Uterus (tissue), 4 donors: Measurements from ENCODE around the gene FRAT2. TPM values are rescaled to one million over a fixed set of nuclear protein-coding genes. Genes with fewer than 3 reads are reported as not detected.

ENCODE experiments used
- DNase-seq, 2 donors: peaks; one replicate each; pipeline ENCODE4 v3.0.0-alpha.2; 2019 to 2020
- H3K27ac ChIP-seq, 2 donors: fragments of 200-600 bp; sonication (generic); 1 replicate in 1 of 2; 2 replicates in 1 of 2; pipeline ENCODE4 v1.5.1; 2016 to 2018
- H3K27me3 ChIP-seq, 2 donors: fragments of 200-600 bp; sonication (generic); one replicate each; pipeline ENCODE4 v1.5.1; 2018 to 2019; ENCODE audit warnings: control low read depth in 1 of 2
- H3K36me3 ChIP-seq, 2 donors: fragments of 200-600 bp; sonication (generic); one replicate each; pipeline ENCODE4 v1.5.1; 2019; ENCODE audit warnings: control low read depth in 1 of 2
- H3K4me1 ChIP-seq, 2 donors: fragments of 200-600 bp; sonication (generic); one replicate each; pipeline ENCODE4 v1.5.1; 2018 to 2019; ENCODE audit warnings: control low read depth in 1 of 2
- H3K4me3 ChIP-seq, 2 donors: fragments of 200-600 bp; sonication (generic); 1 replicate in 1 of 2; 2 replicates in 1 of 2; pipeline ENCODE4 v1.5.1; 2018 to 2019; ENCODE audit warnings: mild to moderate bottlenecking in 1 of 2
- H3K9me3 ChIP-seq, 2 donors: fragments of 200-600 bp; sonication (generic); one replicate each; pipeline ENCODE4 v1.5.1; 2019; ENCODE audit warnings: control low read depth in 1 of 2
- POLR2A ChIP-seq, 2 donors: fragments of 450-650 bp; IDR thresholded peaks; one replicate each; pipeline ENCODE4 v1.6.1; 2016; ENCODE audit warnings: antibody characterized with exemption in 2 of 2, mild to moderate bottlenecking in 1 of 2, moderate library complexity in 1 of 2
- intact Hi-C: fragments of 100-400 bp; cut with DNase I; formaldehyde crosslinking; loops from one replicate; pipeline ENCODE4 v1.15.1; 2023; ENCODE audit warnings: low total_unique reads
- total RNA-seq, 4 donors: library from RNA; depleted of rRNA in 3 of 4; stranded (reverse); fragments of >200 nt in 3 of 4; gene quantifications; one replicate each; pipeline versions ENCODE4 v1.1.0 to v1.2.4, GENCODE V29; 2014 to 2023
- TF ChIP-seq, protein P1 (sequence below), 4 experiments: fragments of 200-600 bp in 2 of 4; fragments of 450-650 bp in 2 of 4; sonication (generic) in 2 of 4; IDR thresholded peaks; one replicate each; pipeline ENCODE4 v1.5.1; 2016 to 2019; ENCODE audit warnings: antibody characterized with exemption in 4 of 4, mild to moderate bottlenecking in 2 of 4, moderate library complexity in 1 of 4
- donor health status: DM: yes; HTN: yes; CAD: no.

FRAT2 gene, protein sequence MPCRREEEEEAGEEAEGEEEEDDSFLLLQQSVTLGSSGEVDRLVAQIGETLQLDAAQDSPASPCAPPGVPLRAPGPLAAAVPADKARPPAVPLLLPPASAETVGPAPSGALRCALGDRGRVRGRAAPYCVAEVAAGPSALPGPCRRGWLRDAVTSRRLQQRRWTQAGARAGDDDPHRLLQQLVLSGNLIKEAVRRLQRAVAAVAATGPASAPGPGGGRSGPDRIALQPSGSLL
- 10 to 100 TPM in 1 of 4 donors, 1 to 10 TPM in 3; 2.4 to 14.9 (median 4.8) TPM for total RNA-seq

DNA sequence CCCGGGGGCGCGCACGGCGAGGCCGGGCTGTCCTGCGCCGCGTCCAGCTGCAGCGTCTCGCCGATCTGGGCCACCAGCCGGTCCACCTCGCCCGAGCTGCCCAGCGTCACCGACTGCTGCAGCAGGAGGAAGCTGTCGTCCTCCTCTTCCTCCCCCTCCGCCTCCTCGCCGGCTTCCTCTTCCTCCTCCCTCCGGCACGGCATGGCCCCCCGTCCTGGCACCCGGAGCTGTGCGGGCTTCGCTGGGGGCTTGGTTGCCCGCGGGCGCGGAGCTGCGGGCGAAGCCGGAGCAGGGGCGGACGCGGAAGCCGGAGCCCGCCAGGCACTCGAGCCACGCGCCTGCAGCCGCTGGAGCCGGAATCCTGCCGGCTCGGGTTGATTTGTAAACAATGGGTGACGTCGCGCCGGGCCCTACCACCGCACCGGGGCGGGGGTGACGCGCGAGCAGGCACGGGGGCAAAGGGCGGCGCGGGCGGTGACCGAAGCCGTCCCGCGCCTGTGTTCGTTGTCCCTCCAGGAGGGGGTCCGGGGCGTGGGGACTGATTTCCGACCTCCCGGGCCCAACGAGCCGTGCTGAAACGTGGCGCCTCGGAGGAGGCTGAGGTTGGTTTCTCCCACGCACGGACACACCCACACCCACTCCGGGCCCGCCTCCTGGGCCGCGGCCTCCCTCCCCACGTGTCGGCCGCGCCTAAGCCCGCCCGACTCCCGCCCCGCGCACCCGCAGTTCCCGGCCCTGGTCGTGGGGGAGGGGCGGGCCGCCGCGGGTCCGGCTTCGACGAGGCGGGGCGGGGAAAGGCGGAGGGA, at the start of gene FRAT2:
FRAT2 (minus strand) TSS at position 360 of the 806 bp plus-strand sequence; CDS start at position 203, 157 bp downstream.
- H3K4me3 ChIP-seq, result peak within 1 kb of the TSS; percentile 57 to 93
- intact Hi-C loops, result no loop called here
- peak; percentile 76 to 83 for TF ChIP-seq POLR2A (IDR thresholded peaks at IDR 0.05)
- TF ChIP-seq, protein P1, sequence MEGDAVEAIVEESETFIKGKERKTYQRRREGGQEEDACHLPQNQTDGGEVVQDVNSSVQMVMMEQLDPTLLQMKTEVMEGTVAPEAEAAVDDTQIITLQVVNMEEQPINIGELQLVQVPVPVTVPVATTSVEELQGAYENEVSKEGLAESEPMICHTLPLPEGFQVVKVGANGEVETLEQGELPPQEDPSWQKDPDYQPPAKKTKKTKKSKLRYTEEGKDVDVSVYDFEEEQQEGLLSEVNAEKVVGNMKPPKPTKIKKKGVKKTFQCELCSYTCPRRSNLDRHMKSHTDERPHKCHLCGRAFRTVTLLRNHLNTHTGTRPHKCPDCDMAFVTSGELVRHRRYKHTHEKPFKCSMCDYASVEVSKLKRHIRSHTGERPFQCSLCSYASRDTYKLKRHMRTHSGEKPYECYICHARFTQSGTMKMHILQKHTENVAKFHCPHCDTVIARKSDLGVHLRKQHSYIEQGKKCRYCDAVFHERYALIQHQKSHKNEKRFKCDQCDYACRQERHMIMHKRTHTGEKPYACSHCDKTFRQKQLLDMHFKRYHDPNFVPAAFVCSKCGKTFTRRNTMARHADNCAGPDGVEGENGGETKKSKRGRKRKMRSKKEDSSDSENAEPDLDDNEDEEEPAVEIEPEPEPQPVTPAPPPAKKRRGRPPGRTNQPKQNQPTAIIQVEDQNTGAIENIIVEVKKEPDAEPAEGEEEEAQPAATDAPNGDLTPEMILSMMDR (IDR thresholded peaks at IDR 0.05), result peak in 1 of 4 experiments; percentile 36
- no peaks in the 10 kb centered on the region for H3K27me3 ChIP-seq
- H3K4me1 ChIP-seq, result peaks cover 0 to 14% of the 10 kb centered on the region in 2 donors
- DNase-seq, result peak; percentile 89 to 90
- H3K9me3 ChIP-seq, result no peaks in the 10 kb centered on the region
- no peaks in the 10 kb centered on the region for H3K36me3 ChIP-seq
- peak within 1 kb of the TSS; percentile 86 to 91 for H3K27ac ChIP-seq

DNA sequence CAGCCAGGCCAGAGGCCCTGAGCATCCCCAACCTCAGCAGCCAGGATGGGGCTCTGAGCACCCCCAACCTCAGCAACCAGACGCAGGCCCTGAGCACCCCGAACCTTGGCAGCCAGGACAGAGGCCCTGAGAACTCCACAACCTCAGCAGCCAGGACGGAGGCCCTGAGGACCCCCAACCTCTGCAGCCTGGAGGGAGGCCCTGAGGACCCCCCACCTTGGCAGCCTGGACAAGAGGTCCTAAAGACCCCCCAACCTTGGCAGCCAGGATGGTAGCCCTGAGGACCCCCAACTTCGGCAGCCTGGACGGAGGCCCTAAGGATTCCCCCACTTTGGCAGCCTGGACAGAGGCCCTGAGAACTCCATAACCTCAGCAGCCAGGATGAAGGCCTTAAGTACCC, 49.6 kb upstream of the FRAT2 start:
- DNase-seq, result no peak
- Histone ChIP-seq H3K27me3 (no peaks in the 10 kb centered on the region), H3K4me3 (no peak overlapping the region), H3K4me1 (no peaks in the 10 kb centered on the region), H3K27ac (no peak overlapping the region), H3K36me3 (no peaks in the 10 kb centered on the region), H3K9me3 (no peaks in the 10 kb centered on the region)
- intact Hi-C loops, result no loop called here
- TF ChIP-seq POLR2A (IDR thresholded peaks at IDR 0.05), result no peak
- TF ChIP-seq, protein P1 (IDR thresholded peaks at IDR 0.05), result no peak

DNA sequence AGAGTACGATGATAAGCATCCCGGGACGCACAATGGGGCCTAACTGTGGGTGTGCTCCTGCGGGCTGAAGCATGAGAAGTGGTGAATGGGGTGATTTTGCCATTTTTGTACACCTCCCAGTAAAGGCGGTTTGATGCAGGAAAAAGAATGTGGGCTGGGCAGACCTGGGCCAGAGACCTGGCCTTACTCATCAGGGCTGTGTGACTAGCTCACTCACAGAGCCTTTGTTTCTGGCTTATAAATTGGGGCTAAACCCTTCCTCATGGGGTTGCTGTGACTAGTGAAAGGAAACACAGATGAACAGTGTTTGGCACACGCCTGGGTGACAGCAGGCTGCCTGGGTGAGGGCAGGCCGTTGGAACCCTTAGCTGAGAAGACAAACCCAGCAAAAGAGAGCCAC, 48.6 kb upstream of the FRAT2 start:
- intact Hi-C loops, result no loop called here
- DNase-seq, result no peak
- no peak overlapping the region for H3K4me3 ChIP-seq
- H3K27ac ChIP-seq, result no peak overlapping the region
- H3K4me1 ChIP-seq, result no peaks in the 10 kb centered on the region
- TF ChIP-seq, protein P1 (IDR thresholded peaks at IDR 0.05), result no peak
- TF ChIP-seq POLR2A (IDR thresholded peaks at IDR 0.05), result no peak
- no peaks in the 10 kb centered on the region for H3K27me3 ChIP-seq
- H3K9me3 ChIP-seq, result no peaks in the 10 kb centered on the region
- H3K36me3 ChIP-seq, result no peaks in the 10 kb centered on the region

DNA sequence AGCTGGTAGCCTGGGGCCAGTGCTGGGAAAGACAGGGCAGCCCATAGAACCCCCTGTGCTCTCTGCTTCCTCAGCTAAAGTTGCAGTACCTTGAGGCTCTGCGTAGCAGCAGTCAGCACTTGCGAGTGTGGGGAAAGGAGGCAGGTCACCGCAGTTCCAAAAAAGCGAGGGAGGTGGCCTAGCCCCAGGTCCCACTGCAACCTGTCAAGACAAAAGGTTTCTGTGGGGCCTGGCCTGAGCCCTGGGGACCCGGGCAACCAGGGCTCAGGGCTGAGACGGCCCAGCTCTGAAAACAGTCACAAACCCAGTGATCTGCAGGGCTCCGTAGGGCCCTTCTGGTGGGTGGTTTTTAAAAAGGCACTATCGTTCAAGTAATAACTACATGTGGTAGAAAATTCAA, 47.1 kb upstream of the FRAT2 start:
- no peaks in the 10 kb centered on the region for H3K4me1 ChIP-seq
- H3K27ac ChIP-seq, result no peak overlapping the region
- no peak for TF ChIP-seq POLR2A (IDR thresholded peaks at IDR 0.05)
- TF ChIP-seq, protein P1 (IDR thresholded peaks at IDR 0.05), result no peak
- no peak overlapping the region for H3K4me3 ChIP-seq
- H3K9me3 ChIP-seq, result no peaks in the 10 kb centered on the region
- DNase-seq, result no peak
- no peaks in the 10 kb centered on the region for H3K36me3 ChIP-seq
- intact Hi-C loops, result no loop called here
- no peaks in the 10 kb centered on the region for H3K27me3 ChIP-seq

DNA sequence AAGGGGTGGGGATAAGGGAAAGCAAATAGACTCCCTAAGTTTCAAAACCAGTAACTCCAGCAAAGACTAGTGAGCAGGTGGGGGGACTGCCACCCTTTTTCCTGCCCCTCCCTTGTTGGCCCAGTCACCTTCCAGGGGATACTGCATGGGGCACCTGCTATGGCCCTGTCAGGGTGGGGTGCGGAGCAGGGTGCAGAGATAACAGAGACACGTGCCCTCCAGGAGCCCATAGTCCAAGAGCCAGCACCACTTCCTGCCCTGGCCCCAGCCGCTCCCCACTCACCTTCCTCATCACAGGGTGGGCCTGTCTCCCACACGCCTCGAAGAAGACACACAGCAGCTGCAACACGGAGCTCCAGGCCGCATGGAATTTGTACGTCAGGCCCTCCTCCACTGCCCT, 46.0 kb upstream of the FRAT2 start:
- H3K36me3 ChIP-seq, result no peaks in the 10 kb centered on the region
- H3K4me1 ChIP-seq, result no peaks in the 10 kb centered on the region
- no peak for DNase-seq
- TF ChIP-seq, protein P1 (IDR thresholded peaks at IDR 0.05), result no peak
- no peak for TF ChIP-seq POLR2A (IDR thresholded peaks at IDR 0.05)
- H3K9me3 ChIP-seq, result no peaks in the 10 kb centered on the region
- no peak overlapping the region for H3K27ac ChIP-seq
- no peak overlapping the region for H3K4me3 ChIP-seq
- no peaks in the 10 kb centered on the region for H3K27me3 ChIP-seq
- intact Hi-C loops, result no loop called here
